ENCODE data around the gene ESRRA.

ESRRA gene

DNA sequence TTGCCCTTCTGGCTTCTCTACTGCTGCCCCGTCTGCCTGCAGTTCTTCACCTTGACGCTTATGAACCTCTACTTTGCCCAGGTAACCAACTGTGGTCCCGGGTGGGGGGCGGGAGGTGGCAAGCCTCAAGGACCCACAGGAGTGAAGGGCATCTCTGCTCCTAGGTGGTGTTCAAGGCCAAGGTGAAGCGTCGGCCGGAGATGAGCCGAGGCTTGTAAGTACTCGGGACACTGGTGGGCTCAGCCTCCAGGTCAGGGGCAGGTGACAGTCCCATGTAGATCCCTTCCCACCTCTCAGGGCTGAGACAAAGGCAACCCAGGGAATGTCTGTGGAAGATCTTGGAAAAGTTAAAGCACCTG is 18.5 kb upstream of the ESRRA start:
- DNase-seq (ENCODE audit: low spot score), result no peak
- TF ChIP-seq, protein P1, sequence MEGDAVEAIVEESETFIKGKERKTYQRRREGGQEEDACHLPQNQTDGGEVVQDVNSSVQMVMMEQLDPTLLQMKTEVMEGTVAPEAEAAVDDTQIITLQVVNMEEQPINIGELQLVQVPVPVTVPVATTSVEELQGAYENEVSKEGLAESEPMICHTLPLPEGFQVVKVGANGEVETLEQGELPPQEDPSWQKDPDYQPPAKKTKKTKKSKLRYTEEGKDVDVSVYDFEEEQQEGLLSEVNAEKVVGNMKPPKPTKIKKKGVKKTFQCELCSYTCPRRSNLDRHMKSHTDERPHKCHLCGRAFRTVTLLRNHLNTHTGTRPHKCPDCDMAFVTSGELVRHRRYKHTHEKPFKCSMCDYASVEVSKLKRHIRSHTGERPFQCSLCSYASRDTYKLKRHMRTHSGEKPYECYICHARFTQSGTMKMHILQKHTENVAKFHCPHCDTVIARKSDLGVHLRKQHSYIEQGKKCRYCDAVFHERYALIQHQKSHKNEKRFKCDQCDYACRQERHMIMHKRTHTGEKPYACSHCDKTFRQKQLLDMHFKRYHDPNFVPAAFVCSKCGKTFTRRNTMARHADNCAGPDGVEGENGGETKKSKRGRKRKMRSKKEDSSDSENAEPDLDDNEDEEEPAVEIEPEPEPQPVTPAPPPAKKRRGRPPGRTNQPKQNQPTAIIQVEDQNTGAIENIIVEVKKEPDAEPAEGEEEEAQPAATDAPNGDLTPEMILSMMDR (IDR thresholded peaks at IDR 0.05; ENCODE audit: borderline replicate concordance, control extremely low read depth, extremely low read depth, insufficient read depth, missing control alignments), result no peak
- in situ Hi-C loops (cut with MboI; ENCODE audit: low sequenced_read_pairs, unreplicated experiment), result loop anchor here (25.0 kb wide), 1 partner anchor 299 kb away; the partner anchor contains the start of gene OTUB1

DNA sequence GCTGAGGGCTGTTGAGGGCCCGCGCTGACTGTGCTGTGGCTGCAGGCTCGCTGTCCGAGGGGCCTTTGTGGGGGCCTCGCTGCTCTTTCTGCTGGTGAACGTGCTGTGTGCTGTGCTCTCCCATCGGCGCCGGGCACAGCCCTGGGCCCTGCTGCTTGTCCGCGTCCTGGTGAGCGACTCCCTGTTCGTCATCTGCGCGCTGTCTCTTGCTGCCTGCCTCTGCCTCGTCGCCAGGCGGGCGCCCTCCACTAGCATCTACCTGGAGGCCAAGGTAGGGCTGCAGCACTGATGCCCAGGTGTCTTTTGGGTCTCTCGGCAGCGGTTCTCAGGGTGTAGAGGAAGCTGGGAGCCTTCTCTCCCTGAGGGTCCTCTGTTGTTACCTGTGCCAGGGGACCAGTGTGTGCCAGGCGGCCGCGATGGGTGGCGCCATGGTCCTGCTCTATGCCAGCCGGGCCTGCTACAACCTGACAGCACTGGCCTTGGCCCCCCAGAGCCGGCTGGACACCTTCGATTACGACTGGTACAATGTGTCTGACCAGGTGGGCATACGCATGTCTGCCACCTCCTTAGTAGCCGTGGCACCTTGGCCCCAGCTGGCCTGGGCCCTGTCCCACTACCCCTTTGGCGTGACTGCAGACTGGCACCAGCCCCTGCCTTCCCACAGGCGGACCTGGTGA is 17.5 kb upstream of the ESRRA start:
- in situ Hi-C loops (cut with MboI; ENCODE audit: low sequenced_read_pairs, unreplicated experiment), result loop anchor here (25.0 kb wide), 1 partner anchor 301 kb away; the partner anchor contains the start of gene OTUB1
- DNase-seq (ENCODE audit: low spot score), result no peak
- TF ChIP-seq, protein P1 (IDR thresholded peaks at IDR 0.05; ENCODE audit: borderline replicate concordance, control extremely low read depth, extremely low read depth, insufficient read depth, missing control alignments), result no peak

DNA sequence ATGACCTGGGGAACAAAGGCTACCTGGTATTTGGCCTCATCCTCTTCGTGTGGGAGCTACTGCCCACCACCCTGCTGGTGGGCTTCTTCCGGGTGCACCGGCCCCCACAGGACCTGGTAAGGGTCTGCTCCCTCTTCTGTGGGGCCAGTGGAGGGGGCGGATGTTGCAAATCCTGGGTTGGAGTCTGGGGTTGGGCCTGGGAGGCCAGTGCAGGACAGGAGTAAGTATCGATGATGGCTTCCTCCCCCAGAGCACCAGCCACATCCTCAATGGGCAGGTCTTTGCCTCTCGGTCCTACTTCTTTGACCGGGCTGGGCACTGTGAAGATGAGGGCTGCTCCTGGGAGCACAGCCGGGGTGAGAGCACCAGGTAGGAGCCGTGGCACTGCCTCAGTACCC is 17.0 kb upstream of the ESRRA start:
- DNase-seq (ENCODE audit: low spot score), result no peak
- in situ Hi-C loops (cut with MboI; ENCODE audit: low sequenced_read_pairs, unreplicated experiment), result loop anchor here (25.0 kb wide), 1 partner anchor 301 kb away; the partner anchor contains the start of gene OTUB1
- TF ChIP-seq, protein P1 (IDR thresholded peaks at IDR 0.05; ENCODE audit: borderline replicate concordance, control extremely low read depth, extremely low read depth, insufficient read depth, missing control alignments), result no peak

DNA sequence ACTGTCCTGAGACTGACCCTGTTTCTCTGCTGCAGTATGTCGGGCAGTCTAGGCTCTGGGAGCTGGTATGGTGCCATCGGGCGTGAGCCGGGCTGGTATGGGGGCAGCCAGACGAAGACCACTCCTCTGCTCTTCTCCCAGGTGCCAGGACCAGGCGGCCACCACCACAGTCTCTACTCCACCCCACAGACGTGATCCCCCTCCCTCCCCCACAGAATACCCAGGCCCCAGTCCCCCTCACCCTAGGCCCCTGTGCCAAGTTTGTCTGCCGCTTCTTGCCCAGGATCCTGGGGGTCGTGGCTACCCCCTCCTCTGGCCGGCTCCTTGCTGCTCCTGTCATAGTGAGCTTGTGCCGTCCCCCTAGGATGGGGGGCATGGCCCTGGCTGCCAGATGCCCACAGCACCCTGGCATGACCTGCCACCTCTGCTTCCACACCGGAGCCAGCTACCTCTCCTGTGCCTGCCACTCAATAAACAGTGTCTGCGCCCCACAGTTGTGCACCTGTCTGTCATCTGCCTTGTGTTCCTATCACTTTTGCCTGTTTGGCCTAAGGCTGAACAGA is 16.2 kb upstream of the ESRRA start:
- in situ Hi-C loops (cut with MboI; ENCODE audit: low sequenced_read_pairs, unreplicated experiment), result loop anchor here (25.0 kb wide), 1 partner anchor 302 kb away; the partner anchor contains the start of gene OTUB1
- TF ChIP-seq, protein P1 (IDR thresholded peaks at IDR 0.05; ENCODE audit: borderline replicate concordance, control extremely low read depth, extremely low read depth, insufficient read depth, missing control alignments), result no peak
- DNase-seq (ENCODE audit: low spot score), result no peak

DNA sequence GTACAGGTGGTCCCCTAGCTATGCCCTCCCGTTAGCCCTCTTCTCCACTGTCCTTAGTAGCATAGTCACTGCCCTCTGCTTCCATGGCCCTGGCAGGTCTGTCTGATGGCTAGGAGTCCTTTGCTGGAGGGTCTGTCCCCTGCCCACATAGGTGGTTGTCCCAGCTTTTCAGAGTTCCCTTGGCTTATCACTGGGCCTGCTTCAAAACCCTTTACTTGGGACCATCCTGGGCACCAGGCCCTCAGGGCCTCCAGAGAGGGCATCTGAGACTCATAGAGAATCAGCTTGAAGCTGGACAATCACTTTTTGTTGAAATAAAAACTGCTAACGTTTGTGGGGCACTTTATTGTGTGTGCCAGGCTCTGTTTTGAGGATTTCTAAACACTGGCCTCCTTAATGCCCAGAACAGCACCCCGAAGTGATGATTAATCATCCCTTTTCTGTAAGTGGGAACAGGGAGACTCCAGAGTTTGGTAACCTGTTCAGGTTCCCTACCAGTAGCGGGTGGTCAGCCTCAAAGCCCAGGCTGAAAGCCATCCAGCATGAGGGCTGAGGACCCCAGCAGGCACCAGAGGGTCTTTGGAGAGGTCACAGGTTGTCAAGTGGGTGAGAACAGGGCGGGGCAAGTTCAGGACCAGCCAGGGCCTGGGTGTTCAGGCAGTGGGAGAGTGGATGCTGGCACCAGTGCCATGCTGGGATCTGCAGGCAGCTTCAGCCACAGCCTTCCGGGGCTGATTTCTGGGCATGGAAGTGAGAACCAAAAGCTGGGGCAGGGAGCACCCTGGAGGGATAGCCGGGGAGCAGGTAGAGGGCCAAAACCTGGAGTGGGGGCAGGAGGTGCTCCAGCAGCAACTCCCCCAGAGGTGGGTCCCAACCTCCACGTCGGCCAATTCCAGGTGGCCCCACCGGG is 14.7 kb upstream of the ESRRA start:
- TF ChIP-seq, protein P1 (IDR thresholded peaks at IDR 0.05; ENCODE audit: borderline replicate concordance, control extremely low read depth, extremely low read depth, insufficient read depth, missing control alignments), result no peak
- no peak for DNase-seq (ENCODE audit: low spot score)
- in situ Hi-C loops (cut with MboI; ENCODE audit: low sequenced_read_pairs, unreplicated experiment), result loop anchor here (25.0 kb wide), 1 partner anchor 303 kb away; the partner anchor contains the start of gene OTUB1

DNA sequence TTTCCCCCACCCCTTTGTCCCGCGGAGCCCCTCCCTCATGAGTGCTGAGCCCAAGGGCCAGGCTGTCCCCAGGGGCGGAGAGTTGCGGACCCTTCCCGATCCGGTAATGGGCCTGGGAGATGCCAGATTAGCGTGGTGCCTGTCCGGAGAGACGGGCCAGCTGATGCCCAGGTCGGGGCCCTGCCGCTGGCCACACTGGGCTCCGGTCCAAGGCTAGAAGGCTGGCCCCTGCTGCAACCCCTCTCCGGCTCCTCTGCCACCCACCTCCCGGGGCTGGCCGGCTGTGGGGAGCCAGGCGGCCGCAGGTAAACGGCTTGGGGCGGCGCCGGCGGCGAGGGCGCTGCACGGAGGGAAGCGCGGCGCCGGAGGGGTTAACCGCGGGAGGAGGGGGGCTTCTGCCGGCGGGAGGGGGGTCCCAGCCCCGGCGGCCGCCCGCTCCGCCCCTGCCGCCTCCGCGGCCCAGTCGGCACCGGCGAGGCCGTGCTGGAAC is 14.0 kb upstream of the ESRRA start, which contains the start of gene KCNK4:
Gene KCNK4 (plus strand): TSS at position 41 of the 490 bp plus-strand sequence. CDS start 1,717 bp downstream, outside the sequence.
- in situ Hi-C loops (cut with MboI; ENCODE audit: low sequenced_read_pairs, unreplicated experiment), result loop anchor here (25.0 kb wide), 1 partner anchor 304 kb away; the partner anchor contains the start of gene OTUB1
- DNase-seq (ENCODE audit: low spot score), result no peak
- TF ChIP-seq, protein P1 (IDR thresholded peaks at IDR 0.05; ENCODE audit: borderline replicate concordance, control extremely low read depth, extremely low read depth, insufficient read depth, missing control alignments), result no peak
